ENCODE results near the gene FURIN.

GRCh38 chr15:90887037-90887481, 18.7 kb downstream of the FURIN start:
- TF ChIP-seq EZH2 (IDR thresholded peaks at IDR 0.05; ENCODE audit: borderline replicate concordance, low read length) (no peak), CTCF (conservative IDR thresholded peaks at IDR 0.05 in 1 of 2, IDR thresholded peaks at IDR 0.05 in 1 of 2; ENCODE audit: extremely low read depth in 1 of 2, insufficient read depth in 1 of 2, low read depth in 1 of 2, low read length in 2 of 2) (no peak)
